NCI-H1105 (cell line): ENCODE data around the gene MAP4K3.

Source experiments
- DNase-seq: peaks from one replicate; lab custom pipeline; 2025; lab: John Stamatoyannopoulos, UW

Gene MAP4K3

DNA sequence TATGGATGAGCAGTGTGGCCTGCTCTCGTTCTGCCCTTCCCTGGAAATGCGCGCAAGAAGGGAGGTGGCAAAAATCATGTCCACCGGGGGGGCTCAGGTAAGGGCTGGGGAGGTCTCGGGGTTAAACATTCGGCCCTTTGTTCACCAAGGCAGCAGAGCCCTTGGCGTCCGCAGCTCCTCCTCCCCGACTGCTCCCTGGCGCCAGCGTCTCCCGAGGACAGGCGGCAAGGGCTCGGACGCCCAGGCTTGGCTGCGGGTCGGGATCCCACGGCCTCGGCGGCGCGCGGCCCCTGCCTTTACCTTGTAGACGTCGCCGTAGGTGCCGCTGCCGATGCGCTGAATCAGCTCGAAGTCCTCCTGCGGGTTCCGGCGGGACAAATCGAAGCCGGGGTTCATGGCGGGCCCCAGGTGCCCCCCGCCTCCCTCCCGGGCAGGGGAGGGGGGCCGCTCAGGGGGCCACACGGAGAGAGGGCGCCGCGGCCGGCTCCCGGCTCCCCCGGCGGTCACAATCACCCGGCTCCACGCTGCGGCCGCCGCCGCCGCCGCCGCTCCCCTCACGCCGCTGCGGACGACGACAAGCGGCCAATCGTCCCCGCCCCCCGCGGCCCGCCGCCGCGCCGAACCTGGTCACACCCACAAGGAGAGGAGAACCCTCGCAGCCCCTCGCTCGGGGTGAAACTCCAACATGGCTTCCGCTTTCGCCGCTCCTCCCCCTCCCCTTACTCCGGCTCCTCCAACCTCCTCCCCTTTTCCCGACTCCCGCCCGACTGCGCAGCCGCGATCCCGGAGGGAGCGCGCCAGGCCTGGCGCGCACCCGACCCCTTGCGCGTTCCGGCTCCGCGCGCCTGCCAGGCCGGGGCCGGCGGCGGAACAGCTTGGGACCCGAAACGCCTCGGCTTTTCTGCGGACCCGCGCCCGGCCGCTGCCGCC is at the start of gene MAP4K3:
MAP4K3 (minus strand) TSS at position 694 of the 930 bp plus-strand sequence; CDS start at position 396, 298 bp downstream.
- DNase-seq, result peak; percentile 93

DNA sequence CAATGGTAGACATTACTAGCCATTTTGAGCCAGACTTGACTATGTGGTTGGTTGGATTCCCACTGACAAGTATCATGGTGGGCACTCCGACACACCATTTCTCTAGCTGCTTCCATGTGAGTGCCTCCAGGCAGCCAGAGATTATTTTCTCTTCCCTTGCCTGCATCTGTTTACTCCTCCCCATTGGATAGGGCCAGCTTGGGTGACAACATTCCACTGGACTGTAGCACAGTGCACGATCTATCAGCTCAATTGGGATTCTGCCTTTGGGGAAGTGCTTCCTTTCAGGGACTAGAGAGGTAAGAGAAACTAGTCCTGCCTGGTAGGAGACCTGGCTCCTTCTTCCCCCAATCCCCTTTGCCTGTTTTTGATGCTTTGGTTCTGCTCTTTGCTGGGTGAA is 49.0 kb upstream of the MAP4K3 start:
- no peak for DNase-seq

GRCh38 chr2:39484620-39485495 is 47.8 kb upstream of the MAP4K3 start:
- DNase-seq, result no peak

DNA sequence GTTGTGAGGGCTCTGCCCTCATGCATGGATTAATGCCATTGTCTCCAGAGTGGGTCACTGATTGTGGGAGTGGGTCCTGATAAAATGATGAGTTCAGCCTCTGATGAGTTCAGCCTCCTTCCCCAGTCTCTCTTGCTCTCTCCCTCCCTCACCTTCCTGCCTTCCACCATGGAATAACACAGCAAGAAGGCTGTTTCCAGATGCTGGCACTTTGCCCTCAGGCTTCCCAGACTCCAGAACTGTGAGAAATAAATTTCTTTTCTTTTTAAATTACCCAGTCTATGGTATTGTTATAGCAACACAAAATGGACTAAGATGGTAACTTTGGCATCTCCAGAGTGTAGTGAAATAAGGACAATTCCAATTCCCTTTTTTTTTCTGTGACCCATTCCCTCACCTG is 47.1 kb upstream of the MAP4K3 start:
- no peak for DNase-seq

GRCh38 chr2:39483534-39483933 is 46.4 kb upstream of the MAP4K3 start:
- no peak for DNase-seq

- DNase-seq, result no peak
These were observed 44.5 kb upstream of the MAP4K3 start for GRCh38 chr2:39481611-39482010.

DNA sequence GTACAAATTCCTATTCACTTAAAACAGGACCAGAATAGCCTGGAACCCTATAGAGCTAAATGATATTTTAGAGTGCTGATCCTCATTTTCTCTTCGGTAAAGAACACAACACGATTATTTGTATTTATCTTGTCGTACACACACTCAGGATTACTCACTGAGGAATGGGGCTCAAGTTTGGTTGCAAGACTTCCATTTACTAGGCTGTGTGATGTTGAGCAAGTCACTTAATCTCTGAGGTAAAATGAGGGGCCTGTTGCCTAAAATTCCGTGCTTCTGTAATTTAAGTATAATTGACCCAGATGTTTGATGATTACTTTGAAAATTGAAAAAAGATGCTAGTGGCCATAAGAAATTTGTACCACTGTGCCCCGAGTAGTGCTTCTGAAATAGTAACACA is 42.6 kb upstream of the MAP4K3 start:
- DNase-seq, result no peak

DNA sequence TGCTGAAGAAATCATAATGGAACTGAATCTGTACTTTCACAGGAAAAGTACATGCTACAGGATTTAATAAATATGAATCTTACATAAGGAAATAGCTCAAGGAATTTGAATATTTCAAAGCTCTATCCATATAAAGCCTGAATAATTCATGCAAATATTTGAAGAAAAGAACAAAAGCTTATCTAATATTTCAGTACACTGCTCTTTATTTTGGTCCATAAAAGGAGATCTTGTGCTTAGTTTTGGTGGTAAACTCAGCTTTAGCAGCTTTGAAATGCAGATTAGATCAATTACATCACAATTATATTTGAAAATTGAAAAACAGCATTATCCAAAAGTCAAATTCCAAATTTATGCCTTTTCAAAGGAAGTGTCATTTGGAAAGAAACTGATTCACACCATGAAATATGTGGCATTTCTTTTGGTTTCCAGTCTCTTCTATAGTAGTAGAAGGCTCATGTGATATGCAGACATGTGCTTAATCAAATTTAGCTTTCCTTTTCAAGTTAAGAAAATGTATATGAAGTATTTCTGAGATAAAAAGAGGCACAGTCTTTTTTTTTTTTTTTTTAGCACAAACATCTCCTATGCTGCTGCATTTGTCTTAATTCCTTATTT is 42.1 kb upstream of the MAP4K3 start:
- no peak for DNase-seq

DNA sequence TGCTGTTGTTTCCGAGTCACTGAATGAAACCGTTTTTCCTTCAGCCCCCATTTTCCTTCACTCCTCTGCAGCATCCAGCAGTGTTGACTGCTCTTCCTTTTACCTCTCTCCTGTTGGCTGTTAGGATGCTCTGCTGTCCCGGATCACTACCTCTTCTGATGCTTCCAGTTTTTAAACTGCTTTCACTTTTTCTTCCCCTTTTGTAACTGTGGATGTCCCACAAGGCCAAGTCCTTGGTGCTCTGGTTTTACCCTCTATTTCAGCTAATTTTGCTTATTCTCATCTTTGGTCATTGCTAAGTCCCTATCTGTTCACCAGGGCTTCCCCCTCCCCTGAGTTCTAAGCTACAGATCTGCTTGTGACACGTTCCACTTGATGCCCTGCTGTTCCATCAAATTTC is 39.4 kb upstream of the MAP4K3 start:
- no peak for DNase-seq

DNA sequence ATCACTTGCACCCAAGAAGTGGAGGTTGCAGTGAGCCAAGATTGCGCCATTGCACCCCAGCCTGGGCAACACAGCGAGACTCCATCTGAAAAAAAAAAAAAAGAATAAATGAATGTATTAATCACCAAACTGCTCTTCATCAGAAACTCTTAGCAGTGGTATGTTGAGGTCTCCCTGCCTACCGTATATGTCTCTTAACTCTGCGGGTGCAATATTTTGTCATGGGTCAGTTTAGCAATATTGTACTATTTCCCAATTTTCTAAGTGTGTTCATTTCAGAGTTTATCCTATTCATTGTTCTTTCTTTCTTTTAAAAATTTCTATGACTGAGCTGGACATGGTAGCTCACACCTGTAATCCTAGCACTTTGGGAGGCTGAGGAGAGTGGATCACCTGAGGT is 37.9 kb upstream of the MAP4K3 start:
- no peak for DNase-seq

DNA sequence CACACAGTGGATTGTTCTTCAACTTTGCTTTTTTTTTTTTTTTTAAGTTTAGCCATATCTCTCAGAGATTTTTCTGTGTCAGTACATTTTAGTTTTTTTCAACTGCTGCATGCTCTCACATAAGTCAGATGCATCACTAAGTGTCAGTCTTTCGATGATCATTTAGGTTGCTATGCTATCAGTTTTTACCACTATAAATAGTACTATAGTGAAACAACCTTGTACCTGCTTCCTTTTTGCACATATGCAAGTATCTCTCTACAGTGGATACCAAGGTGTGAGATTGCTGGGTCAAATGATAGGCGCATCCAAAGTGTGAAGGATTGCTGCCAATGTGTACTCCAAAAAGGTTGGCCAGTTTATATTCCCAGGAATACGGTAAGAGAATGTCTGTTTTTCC is 33.5 kb upstream of the MAP4K3 start:
- no peak for DNase-seq

GRCh38 chr2:39469807-39470206 is 32.7 kb upstream of the MAP4K3 start:
- DNase-seq, result no peak

GRCh38 chr2:39468579-39469451 is 31.7 kb upstream of the MAP4K3 start:
- no peak for DNase-seq

- no peak for DNase-seq
These were observed 29.2 kb upstream of the MAP4K3 start for GRCh38 chr2:39466311-39466710.

GRCh38 chr2:39464864-39465263 is 27.8 kb upstream of the MAP4K3 start:
- no peak for DNase-seq

- DNase-seq, result no peak
These were observed 18.7 kb upstream of the MAP4K3 start for GRCh38 chr2:39455826-39456225.

DNA sequence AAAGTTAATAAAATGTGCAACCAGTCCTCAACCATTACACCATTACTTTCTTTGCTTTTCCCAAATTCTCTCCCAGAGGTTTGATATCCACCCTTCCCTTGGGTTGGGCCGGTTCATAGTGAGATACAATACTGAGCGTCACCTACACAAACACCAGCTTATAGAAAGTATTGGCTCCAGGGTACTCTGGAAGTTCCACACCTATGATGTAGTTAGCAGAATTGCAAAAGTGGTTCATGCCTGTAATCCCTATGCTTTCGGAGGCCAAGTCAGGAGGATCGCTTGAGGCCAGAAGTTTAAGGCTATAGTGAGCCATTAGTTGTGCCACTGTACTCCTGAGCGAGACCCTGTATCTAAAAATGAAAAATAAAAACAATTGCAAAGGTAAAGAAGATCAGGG is 15.3 kb upstream of the MAP4K3 start:
- no peak for DNase-seq

DNA sequence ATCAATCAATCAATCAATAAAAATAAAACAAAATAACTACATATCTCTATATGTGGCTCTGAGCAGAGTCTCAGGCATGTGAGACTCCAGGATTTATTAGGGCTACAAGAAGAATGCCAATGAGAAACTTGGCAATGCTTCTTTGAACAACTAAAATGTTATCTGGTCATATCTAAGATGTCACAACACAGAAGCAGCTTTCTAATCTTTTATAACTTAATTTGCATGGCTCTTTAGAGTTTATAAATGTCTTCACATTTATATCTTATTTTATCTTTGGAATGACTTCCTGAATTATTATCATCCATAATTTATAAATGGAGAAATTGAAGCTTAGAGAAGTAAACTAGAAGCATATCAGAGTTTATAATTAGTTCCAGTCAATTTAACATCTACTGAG is 14.9 kb upstream of the MAP4K3 start:
- DNase-seq, result no peak

DNA sequence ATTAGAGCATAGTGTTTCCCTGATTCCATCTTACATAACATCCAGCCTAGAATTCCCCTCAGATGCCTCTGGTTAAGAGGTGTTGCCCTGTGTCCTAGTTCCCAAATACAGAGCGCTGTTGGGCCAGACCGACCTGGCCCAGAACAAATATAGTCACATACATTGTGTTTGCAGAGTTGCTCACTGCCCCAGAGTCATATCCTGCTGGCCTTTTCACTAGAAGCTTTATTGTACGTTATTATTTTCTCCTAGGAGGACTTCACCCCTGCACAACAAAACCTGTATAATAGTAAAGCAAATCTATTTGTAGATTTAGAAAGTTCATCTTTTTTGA is 11.1 kb upstream of the MAP4K3 start:
- DNase-seq, result no peak

- DNase-seq, result no peak
These were observed 10.4 kb upstream of the MAP4K3 start for GRCh38 chr2:39447266-39448168.

GRCh38 chr2:39445934-39446333 is 8.8 kb upstream of the MAP4K3 start:
- no peak for DNase-seq
